ENCODE data around the gene TMEM271.
A peak's percentile ranks its signal among the peaks of the same experiment; 100 is the strongest.
"Not testable (repeated sequence)": the region's sequence is repeated elsewhere in the genome, so short reads cannot be mapped to it uniquely, and the experiment has no call there.

Gene TMEM271

GRCh38 chr4:561426-561825, 14.7 kb downstream of the TMEM271 start:
- no peak for FAIRE-seq

GRCh38 chr4:560731-561291, 15.3 kb downstream of the TMEM271 start:
- FAIRE-seq = no peak

GRCh38 chr4:560061-560460, 16.0 kb downstream of the TMEM271 start:
- no peak for FAIRE-seq

GRCh38 chr4:555566-556275, 20.4 kb downstream of the TMEM271 start:
- FAIRE-seq = no peak

- FAIRE-seq = peak; percentile 99
Measured at GRCh38 chr4:554793-555320, 21.2 kb downstream of the TMEM271 start.

GRCh38 chr4:552019-552418, 24.1 kb downstream of the TMEM271 start:
- no peak for FAIRE-seq

- FAIRE-seq = not testable (repeated sequence)
Measured at GRCh38 chr4:550268-550667, 25.8 kb downstream of the TMEM271 start.

- FAIRE-seq = no peak
Measured at GRCh38 chr4:548976-549375, 27.1 kb downstream of the TMEM271 start.

- no peak for FAIRE-seq
Measured at GRCh38 chr4:545612-546011, 30.5 kb downstream of the TMEM271 start.

GRCh38 chr4:544386-545105, 31.5 kb downstream of the TMEM271 start:
- no peak for FAIRE-seq

- no peak for FAIRE-seq
Measured at GRCh38 chr4:541271-541670, 34.8 kb downstream of the TMEM271 start.

GRCh38 chr4:538542-539142, 37.5 kb downstream of the TMEM271 start:
- FAIRE-seq = no peak

GRCh38 chr4:537436-538264, 38.4 kb downstream of the TMEM271 start:
- FAIRE-seq = no peak

GRCh38 chr4:536351-536972, 39.6 kb downstream of the TMEM271 start:
- FAIRE-seq = no peak

- FAIRE-seq = no peak
Measured at GRCh38 chr4:535924-536281, 40.2 kb downstream of the TMEM271 start.

- FAIRE-seq = no peak
Measured at GRCh38 chr4:535181-535923, 40.7 kb downstream of the TMEM271 start.

- FAIRE-seq = no peak
Measured at GRCh38 chr4:534576-535151, 41.4 kb downstream of the TMEM271 start.

GRCh38 chr4:534101-534575, 42.0 kb downstream of the TMEM271 start:
- FAIRE-seq = no peak

GRCh38 chr4:533318-534100, 42.6 kb downstream of the TMEM271 start:
- no peak for FAIRE-seq
